ENCODE results near the gene GDF7. TPM values are rescaled to one million over a fixed set of nuclear protein-coding genes. Genes with fewer than 3 reads are reported as not detected.

The GDF7 gene
- polyA plus RNA-seq, 1 donor, result 0.13 TPM

DNA sequence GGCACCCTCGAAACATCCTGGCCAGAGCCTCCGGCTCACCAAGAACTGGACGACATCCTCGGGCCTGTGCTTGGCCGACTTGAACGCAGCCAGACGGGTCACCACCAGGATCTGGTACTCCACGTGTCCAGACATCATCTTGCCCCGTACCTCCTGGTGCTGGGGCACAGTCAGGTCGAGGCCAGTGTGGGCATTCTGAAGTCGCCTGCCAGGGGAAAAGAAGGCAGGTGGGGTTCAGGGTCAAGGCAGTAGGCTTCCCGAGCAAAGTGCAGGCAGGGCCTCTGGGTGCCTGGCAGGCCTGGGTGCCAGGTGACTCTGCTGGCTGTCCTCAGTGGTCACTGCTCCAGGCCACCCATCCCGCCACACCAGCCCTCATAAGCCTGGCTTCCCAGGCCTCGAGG lies 21.6 kb upstream of the GDF7 start:
- Histone ChIP-seq H3K27ac (ENCODE audit: low read length) (no peak overlapping the region), H3K27me3 (ENCODE audit: control insufficient read depth, insufficient read depth, low read length) (no peaks in the 10 kb centered on the region), H3K9me3 (ENCODE audit: control insufficient read depth, low read depth, low read length) (no peaks in the 10 kb centered on the region), H3K4me3 (ENCODE audit: low read length) (no peak overlapping the region), H3K36me3 (ENCODE audit: control insufficient read depth, insufficient read depth, low read length) (peaks cover 53% of the 10 kb centered on the region), H3K4me1 (ENCODE audit: control insufficient read depth, insufficient read depth, low read length) (peaks cover 22% of the 10 kb centered on the region)
- no CpG with 5 or more reads among the region's 14 CpGs for WGBS (ENCODE audit: insufficient coverage, low lambda C conversion rate)
- no peak for DNase-seq

DNA sequence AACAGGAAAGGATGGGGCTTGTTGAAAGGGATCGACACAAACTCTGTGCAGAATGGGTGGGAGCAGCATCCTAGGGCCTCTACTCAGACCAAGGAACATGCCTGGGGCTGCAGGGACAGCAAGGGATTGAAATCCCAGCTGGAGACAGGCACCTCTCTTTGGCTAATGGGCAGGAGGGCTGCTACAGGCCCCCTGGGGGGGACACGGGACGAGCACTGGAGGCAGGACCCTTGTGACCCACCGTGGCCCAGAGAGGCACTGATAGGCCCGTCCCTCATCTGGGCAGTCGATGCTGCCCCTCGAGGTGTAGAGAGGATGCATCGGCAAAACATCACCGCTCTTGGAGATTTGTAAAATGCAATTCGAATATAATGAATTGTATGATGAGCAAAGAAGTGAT lies 21.2 kb upstream of the GDF7 start:
- WGBS (ENCODE audit: insufficient coverage, low lambda C conversion rate), result 100% methylated on average over 2 of the region's 10 CpGs
- no peaks in the 10 kb centered on the region for H3K27me3 ChIP-seq (ENCODE audit: control insufficient read depth, insufficient read depth, low read length)
- peaks cover 49% of the 10 kb centered on the region for H3K36me3 ChIP-seq (ENCODE audit: control insufficient read depth, insufficient read depth, low read length)
- H3K4me3 ChIP-seq (ENCODE audit: low read length), result no peak overlapping the region
- no peaks in the 10 kb centered on the region for H3K9me3 ChIP-seq (ENCODE audit: control insufficient read depth, low read depth, low read length)
- no peak overlapping the region for H3K27ac ChIP-seq (ENCODE audit: low read length)
- DNase-seq, result no peak
- peaks cover 24% of the 10 kb centered on the region for H3K4me1 ChIP-seq (ENCODE audit: control insufficient read depth, insufficient read depth, low read length)

DNA sequence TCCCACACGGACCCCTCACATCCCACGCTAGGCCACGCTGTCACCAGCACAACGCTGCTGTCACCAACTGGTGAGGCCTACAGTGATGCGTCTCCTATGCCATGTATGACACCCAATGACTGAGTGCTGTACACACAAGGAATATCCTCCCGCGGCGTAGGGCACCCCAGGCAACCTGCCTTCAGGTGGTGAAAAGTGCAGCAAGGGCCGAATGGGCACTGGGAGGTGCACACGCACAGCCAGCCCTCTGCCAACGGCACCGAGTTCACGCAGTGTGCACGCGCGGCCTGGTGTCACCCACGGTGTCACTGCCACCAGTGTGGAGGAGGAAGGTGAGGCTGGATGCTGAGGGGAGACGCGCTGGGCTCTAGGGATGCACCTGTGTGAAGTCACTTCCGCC lies 20.5 kb upstream of the GDF7 start:
- no peaks in the 10 kb centered on the region for H3K27me3 ChIP-seq (ENCODE audit: control insufficient read depth, insufficient read depth, low read length)
- no CpG with 5 or more reads among the region's 20 CpGs for WGBS (ENCODE audit: insufficient coverage, low lambda C conversion rate)
- H3K9me3 ChIP-seq (ENCODE audit: control insufficient read depth, low read depth, low read length), result no peaks in the 10 kb centered on the region
- peaks cover 42% of the 10 kb centered on the region for H3K36me3 ChIP-seq (ENCODE audit: control insufficient read depth, insufficient read depth, low read length)
- H3K4me1 ChIP-seq (ENCODE audit: control insufficient read depth, insufficient read depth, low read length), result peaks cover 24% of the 10 kb centered on the region
- DNase-seq, result no peak
- H3K4me3 ChIP-seq (ENCODE audit: low read length), result no peak overlapping the region
- no peak overlapping the region for H3K27ac ChIP-seq (ENCODE audit: low read length)

DNA sequence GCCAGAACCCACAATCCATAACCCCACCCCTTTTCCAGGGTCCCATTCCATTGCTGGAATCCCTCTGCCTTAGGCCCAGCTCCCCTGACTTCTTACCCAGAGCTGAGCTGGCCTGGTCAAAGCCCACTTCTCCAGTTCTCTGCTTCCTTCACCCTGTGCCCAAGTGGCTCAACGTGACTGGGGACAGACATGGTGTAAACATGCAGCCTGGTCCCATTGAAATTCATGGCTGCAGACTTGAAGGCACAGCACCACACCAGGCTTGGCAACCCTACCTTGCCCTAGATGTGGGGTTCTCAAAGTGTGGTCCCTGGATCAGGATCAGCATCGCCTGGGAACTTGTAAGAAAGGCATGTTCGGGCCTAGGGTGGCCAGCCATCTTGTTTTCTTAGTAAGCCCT lies 19.7 kb upstream of the GDF7 start:
- Histone ChIP-seq H3K9me3 (ENCODE audit: control insufficient read depth, low read depth, low read length) (no peaks in the 10 kb centered on the region), H3K27ac (ENCODE audit: low read length) (no peak overlapping the region), H3K4me3 (ENCODE audit: low read length) (no peak overlapping the region), H3K36me3 (ENCODE audit: control insufficient read depth, insufficient read depth, low read length) (peaks cover 35% of the 10 kb centered on the region), H3K27me3 (ENCODE audit: control insufficient read depth, insufficient read depth, low read length) (no peaks in the 10 kb centered on the region), H3K4me1 (ENCODE audit: control insufficient read depth, insufficient read depth, low read length) (peaks cover 27% of the 10 kb centered on the region)
- no CpG with 5 or more reads among the region's 3 CpGs for WGBS (ENCODE audit: insufficient coverage, low lambda C conversion rate)
- no peak for DNase-seq

DNA sequence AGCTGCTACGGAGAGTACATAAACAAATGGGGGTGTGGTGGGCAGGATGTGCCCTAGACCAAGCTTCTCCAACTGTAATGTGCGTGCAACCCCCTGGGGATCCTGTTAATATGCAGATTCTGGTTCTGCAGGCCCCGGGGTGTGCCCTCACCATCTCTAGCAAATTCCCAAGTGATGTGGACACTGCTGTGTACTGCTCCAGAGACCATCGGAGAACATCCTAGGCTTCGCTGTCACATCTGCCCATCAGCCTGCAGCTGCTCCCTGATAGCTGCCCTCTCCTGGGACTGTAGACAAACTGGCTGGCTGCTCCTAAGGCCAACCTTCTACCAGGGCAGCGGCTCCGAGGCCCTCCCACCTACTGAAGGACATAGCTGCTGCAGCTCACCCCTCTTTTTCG lies 19.2 kb upstream of the GDF7 start:
- Histone ChIP-seq H3K4me3 (ENCODE audit: low read length) (no peak overlapping the region), H3K4me1 (ENCODE audit: control insufficient read depth, insufficient read depth, low read length) (peaks cover 27% of the 10 kb centered on the region), H3K27me3 (ENCODE audit: control insufficient read depth, insufficient read depth, low read length) (no peaks in the 10 kb centered on the region), H3K27ac (ENCODE audit: low read length) (no peak overlapping the region), H3K9me3 (ENCODE audit: control insufficient read depth, low read depth, low read length) (no peaks in the 10 kb centered on the region), H3K36me3 (ENCODE audit: control insufficient read depth, insufficient read depth, low read length) (peaks cover 32% of the 10 kb centered on the region)
- no peak for DNase-seq
- no CpG with 5 or more reads among the region's 8 CpGs for WGBS (ENCODE audit: insufficient coverage, low lambda C conversion rate)

DNA sequence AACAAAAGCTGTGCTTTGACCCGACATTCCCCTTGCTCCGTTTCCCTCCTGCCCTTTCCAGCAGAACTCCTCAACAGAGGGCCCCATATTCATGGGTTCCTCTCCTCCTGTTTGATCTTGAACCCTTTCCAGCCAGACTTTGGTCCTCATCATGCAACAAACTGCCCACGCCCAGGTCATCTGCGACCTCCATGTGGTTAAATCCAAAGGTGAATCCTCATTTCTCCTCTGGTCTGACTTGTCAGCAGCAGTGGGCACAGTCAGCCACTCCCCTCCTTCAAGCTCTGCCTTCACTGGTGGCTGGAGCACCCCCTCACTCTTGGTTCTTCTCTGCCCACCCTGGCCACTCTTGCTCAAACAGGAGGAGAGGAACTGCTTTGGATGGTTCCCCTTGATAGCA lies 18.7 kb upstream of the GDF7 start:
- H3K9me3 ChIP-seq (ENCODE audit: control insufficient read depth, low read depth, low read length), result no peaks in the 10 kb centered on the region
- peaks cover 29% of the 10 kb centered on the region for H3K36me3 ChIP-seq (ENCODE audit: control insufficient read depth, insufficient read depth, low read length)
- peak; percentile 63 to 65 for DNase-seq
- no peaks in the 10 kb centered on the region for H3K27me3 ChIP-seq (ENCODE audit: control insufficient read depth, insufficient read depth, low read length)
- H3K27ac ChIP-seq (ENCODE audit: low read length), result no peak overlapping the region
- H3K4me3 ChIP-seq (ENCODE audit: low read length), result no peak overlapping the region
- no CpG with 5 or more reads among the region's 4 CpGs for WGBS (ENCODE audit: insufficient coverage, low lambda C conversion rate)
- peaks cover 27% of the 10 kb centered on the region for H3K4me1 ChIP-seq (ENCODE audit: control insufficient read depth, insufficient read depth, low read length)

DNA sequence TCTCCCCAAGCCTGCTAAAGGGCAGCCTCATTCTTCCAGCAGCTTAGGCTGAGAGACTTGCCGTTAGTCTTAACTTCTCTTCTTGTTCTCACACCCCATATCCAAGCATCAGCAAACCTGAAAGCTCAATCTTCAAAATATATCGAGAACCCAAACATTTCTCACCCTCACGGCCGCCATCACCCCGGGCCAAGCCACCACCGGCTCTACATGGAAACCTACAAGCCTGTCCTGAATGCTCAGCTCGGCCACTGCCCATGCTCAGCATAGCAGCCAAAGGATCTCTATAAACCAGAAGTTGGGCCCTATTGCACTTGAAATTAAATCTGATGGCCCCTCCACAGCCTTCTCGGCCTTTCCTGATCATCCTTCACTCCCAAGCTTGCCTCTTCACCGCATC lies 18.1 kb upstream of the GDF7 start:
- H3K4me1 ChIP-seq (ENCODE audit: control insufficient read depth, insufficient read depth, low read length), result peaks cover 27% of the 10 kb centered on the region
- no peak overlapping the region for H3K27ac ChIP-seq (ENCODE audit: low read length)
- peaks cover 25% of the 10 kb centered on the region for H3K36me3 ChIP-seq (ENCODE audit: control insufficient read depth, insufficient read depth, low read length)
- H3K27me3 ChIP-seq (ENCODE audit: control insufficient read depth, insufficient read depth, low read length), result no peaks in the 10 kb centered on the region
- WGBS (ENCODE audit: insufficient coverage, low lambda C conversion rate), result no CpG with 5 or more reads among the region's 9 CpGs
- no peaks in the 10 kb centered on the region for H3K9me3 ChIP-seq (ENCODE audit: control insufficient read depth, low read depth, low read length)
- no peak overlapping the region for H3K4me3 ChIP-seq (ENCODE audit: low read length)
- no peak for DNase-seq

DNA sequence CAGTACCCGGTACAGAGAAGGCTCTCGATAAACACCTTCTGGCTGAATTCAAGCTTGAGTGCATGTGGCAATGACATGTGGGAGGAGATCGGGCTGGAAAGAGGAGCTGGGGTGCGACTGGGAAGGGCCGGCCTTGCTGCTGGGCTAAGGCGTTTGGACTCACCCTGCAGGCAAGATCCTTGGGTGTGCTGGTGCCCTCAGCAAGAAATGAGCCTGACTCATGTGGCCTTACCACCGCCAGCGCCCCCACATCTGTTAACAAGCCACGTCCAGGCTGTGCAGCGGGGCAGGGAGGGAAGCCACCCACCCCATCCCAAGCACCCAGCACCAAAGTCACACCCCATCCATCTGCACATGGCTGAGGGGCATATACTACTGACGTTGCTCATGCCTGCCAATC lies 17.4 kb upstream of the GDF7 start:
- no peaks in the 10 kb centered on the region for H3K27me3 ChIP-seq (ENCODE audit: control insufficient read depth, insufficient read depth, low read length)
- H3K27ac ChIP-seq (ENCODE audit: low read length), result no peak overlapping the region
- H3K4me3 ChIP-seq (ENCODE audit: low read length), result no peak overlapping the region
- no peak for DNase-seq
- no CpG with 5 or more reads among the region's 11 CpGs for WGBS (ENCODE audit: insufficient coverage, low lambda C conversion rate)
- no peaks in the 10 kb centered on the region for H3K9me3 ChIP-seq (ENCODE audit: control insufficient read depth, low read depth, low read length)
- H3K36me3 ChIP-seq (ENCODE audit: control insufficient read depth, insufficient read depth, low read length), result peaks cover 17% of the 10 kb centered on the region
- peaks cover 27% of the 10 kb centered on the region for H3K4me1 ChIP-seq (ENCODE audit: control insufficient read depth, insufficient read depth, low read length)

DNA sequence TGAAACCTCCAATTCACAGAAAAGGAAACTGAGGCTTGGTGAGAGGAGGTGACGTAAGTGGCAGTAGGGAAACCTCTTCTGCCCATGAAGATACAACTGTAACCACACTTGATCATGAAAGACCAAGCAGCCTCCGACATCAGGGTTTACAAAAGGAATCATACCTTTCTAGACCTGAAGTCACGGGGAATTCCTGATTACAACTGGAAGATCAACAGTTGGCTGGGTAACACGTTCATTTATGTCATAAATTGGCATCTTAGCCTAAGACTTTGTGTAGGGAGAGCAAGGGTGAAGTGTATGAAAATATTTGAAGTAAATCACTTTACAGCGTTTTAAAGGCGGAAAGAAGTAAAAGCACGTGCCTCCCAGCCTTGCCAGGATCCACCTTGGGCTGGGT lies 17.0 kb upstream of the GDF7 start:
- Histone ChIP-seq H3K27ac (ENCODE audit: low read length) (no peak overlapping the region), H3K4me1 (ENCODE audit: control insufficient read depth, insufficient read depth, low read length) (peaks cover 27% of the 10 kb centered on the region), H3K36me3 (ENCODE audit: control insufficient read depth, insufficient read depth, low read length) (peaks cover 13% of the 10 kb centered on the region), H3K27me3 (ENCODE audit: control insufficient read depth, insufficient read depth, low read length) (peaks cover 1% of the 10 kb centered on the region), H3K4me3 (ENCODE audit: low read length) (peak overlapping the region; percentile 75), H3K9me3 (ENCODE audit: control insufficient read depth, low read depth, low read length) (no peaks in the 10 kb centered on the region)
- WGBS (ENCODE audit: insufficient coverage, low lambda C conversion rate), result no CpG with 5 or more reads among the region's 7 CpGs
- peak in 1 of 2 donors; percentile 23 for DNase-seq

DNA sequence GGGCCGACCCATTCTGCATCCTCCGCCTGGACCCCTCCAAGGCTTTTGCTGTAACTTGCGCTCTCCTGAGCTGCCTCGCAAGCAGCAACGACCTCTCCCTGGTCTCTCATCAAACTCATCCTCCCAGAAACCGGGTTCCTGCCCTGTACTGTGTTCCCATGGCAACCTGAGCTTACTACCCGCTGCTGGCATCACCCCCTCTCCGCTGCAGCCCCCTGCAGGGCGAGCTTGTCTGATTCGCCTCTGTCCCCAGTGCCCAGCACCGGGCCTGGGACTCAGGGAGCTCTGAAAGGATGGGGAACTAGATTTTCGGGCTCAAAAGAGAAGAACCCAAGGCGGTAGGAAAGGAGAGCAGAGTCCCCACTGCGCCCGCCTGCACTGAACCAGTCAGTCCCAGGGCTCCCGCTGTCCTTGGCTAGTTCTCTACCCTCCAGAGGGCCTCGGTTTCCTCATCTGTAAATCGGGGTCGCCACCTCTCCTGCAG lies 16.5 kb upstream of the GDF7 start:
- Histone ChIP-seq H3K27ac (ENCODE audit: low read length) (peak overlapping the region; percentile 41), H3K36me3 (ENCODE audit: control insufficient read depth, insufficient read depth, low read length) (peaks cover 9% of the 10 kb centered on the region), H3K27me3 (ENCODE audit: control insufficient read depth, insufficient read depth, low read length) (peaks cover 5% of the 10 kb centered on the region), H3K4me3 (ENCODE audit: low read length) (peak overlapping the region; percentile 75), H3K4me1 (ENCODE audit: control insufficient read depth, insufficient read depth, low read length) (peaks cover 27% of the 10 kb centered on the region), H3K9me3 (ENCODE audit: control insufficient read depth, low read depth, low read length) (no peaks in the 10 kb centered on the region)
- peak in 1 of 2 donors; percentile 53 for DNase-seq
- WGBS (ENCODE audit: insufficient coverage, low lambda C conversion rate), result no CpG with 5 or more reads among the region's 19 CpGs

DNA sequence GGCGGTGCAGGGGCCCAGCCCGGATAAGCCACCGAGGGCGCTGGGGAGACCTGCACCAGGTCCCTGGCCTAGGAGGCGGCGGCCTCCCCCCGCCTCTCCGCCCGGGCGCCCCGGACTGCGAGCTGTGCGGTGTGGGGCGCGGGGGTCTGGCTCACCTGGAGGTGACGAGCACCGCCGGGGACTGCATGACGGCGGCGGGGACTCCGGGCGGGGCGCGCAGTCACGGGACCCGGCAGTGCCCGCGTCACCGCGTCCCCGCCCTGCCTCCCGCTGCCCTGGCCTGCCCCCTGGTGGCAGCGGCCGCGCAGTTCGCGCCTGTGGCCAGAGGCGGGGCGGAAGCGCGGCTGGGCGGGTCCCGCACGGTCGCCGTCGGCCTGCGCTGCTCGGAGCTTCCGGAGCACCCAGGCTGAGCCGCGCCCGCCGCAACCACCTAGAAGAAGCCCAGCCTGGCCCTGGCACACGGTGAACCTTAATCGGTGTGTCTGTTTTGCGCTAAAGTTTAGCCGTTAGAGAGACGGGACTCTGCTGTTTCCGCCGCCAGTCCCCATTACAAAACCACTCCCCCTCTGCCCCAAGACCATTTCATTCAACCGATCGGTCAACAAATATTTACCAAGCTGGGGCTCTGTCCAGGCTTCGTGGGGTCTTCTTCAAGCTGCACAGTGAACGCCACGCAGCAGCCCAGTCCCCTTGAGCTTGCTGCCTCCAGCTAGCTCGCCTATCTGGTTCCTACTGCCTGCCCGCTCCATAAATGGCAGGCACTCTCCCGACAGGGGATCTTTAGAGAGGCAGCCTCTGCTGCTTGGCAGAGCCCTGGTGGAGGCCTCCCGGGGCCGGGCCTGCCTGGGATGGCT lies 15.8 kb upstream of the GDF7 start, which contains the start of gene HS1BP3:
Gene HS1BP3, minus strand, starts transcription at position 222 of the 854 bp plus-strand sequence. Its CDS starts 35 bp downstream, at position 187.
- WGBS (ENCODE audit: insufficient coverage, low lambda C conversion rate), result no CpG with 5 or more reads among the region's 72 CpGs
- H3K4me1 ChIP-seq (ENCODE audit: control insufficient read depth, insufficient read depth, low read length), result peaks cover 27% of the 10 kb centered on the region
- peaks cover 5% of the 10 kb centered on the region for H3K27me3 ChIP-seq (ENCODE audit: control insufficient read depth, insufficient read depth, low read length)
- peak; percentile 90 to 93 for DNase-seq
- H3K27ac ChIP-seq (ENCODE audit: low read length), result peak within 1 kb of the TSS; percentile 83
- H3K9me3 ChIP-seq (ENCODE audit: control insufficient read depth, low read depth, low read length), result no peaks in the 10 kb centered on the region
- H3K4me3 ChIP-seq (ENCODE audit: low read length), result peak within 1 kb of the TSS; percentile 75
- peaks cover 7% of the 10 kb centered on the region for H3K36me3 ChIP-seq (ENCODE audit: control insufficient read depth, insufficient read depth, low read length)
